ENCODE results near the gene SPINK6. TPM values are rescaled to one million over a fixed set of nuclear protein-coding genes. Genes with fewer than 3 reads are reported as not detected.

Gene SPINK6
- total RNA-seq = not detected in 2 replicates

GRCh38 chr5:148202531-148203203 lies at the start of gene SPINK6:
TSS of gene SPINK6 (plus strand) at chr5:148203042. CDS start at chr5:148203097, 55 bp downstream.

GRCh38 chr5:148168246-148168645 lies 34.6 kb upstream of the SPINK6 start, which contains the start of gene SPINK14:
TSS of gene SPINK14 (plus strand) at chr5:148168546. CDS start at chr5:148169733, 1,187 bp downstream.

GRCh38 chr5:148238418-148238794 lies 35.6 kb downstream of the SPINK6 start, which contains the start of gene MARCOL:
TSS of gene MARCOL (plus strand) at chr5:148238525. CDS start at chr5:148238598, 73 bp downstream.

Other genes starting within 250 kb of the SPINK6 start
- gene SPINK5, start 139.1 kb upstream of the SPINK6 start, total RNA-seq = not detected in 2 replicates
- gene SPINK14, start 34.5 kb upstream of the SPINK6 start, total RNA-seq = not detected in 2 replicates
- gene MARCOL, start 35.5 kb downstream of the SPINK6 start, total RNA-seq = not detected in 2 replicates
- not detected in 2 replicates for gene SPINK13, start 65.8 kb downstream of the SPINK6 start, total RNA-seq
- not detected in 2 replicates for gene SPINK7, start 109.4 kb downstream of the SPINK6 start, total RNA-seq
- gene SPINK9, start 132.5 kb downstream of the SPINK6 start, total RNA-seq = not detected in 2 replicates
- 59.7 and 69.2 TPM in 2 replicates for gene FBXO38, start 180.9 kb downstream of the SPINK6 start, total RNA-seq

Data from smooth muscle cell of the pulmonary artery (primary cell).